ENCODE results near the gene PACSIN2. TPM values are rescaled to one million over a fixed set of nuclear protein-coding genes. Genes with fewer than 3 reads are reported as not detected.

Gene PACSIN2, protein sequence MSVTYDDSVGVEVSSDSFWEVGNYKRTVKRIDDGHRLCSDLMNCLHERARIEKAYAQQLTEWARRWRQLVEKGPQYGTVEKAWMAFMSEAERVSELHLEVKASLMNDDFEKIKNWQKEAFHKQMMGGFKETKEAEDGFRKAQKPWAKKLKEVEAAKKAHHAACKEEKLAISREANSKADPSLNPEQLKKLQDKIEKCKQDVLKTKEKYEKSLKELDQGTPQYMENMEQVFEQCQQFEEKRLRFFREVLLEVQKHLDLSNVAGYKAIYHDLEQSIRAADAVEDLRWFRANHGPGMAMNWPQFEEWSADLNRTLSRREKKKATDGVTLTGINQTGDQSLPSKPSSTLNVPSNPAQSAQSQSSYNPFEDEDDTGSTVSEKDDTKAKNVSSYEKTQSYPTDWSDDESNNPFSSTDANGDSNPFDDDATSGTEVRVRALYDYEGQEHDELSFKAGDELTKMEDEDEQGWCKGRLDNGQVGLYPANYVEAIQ
- 72.4 and 74.8 TPM in 2 replicates for total RNA-seq

DNA sequence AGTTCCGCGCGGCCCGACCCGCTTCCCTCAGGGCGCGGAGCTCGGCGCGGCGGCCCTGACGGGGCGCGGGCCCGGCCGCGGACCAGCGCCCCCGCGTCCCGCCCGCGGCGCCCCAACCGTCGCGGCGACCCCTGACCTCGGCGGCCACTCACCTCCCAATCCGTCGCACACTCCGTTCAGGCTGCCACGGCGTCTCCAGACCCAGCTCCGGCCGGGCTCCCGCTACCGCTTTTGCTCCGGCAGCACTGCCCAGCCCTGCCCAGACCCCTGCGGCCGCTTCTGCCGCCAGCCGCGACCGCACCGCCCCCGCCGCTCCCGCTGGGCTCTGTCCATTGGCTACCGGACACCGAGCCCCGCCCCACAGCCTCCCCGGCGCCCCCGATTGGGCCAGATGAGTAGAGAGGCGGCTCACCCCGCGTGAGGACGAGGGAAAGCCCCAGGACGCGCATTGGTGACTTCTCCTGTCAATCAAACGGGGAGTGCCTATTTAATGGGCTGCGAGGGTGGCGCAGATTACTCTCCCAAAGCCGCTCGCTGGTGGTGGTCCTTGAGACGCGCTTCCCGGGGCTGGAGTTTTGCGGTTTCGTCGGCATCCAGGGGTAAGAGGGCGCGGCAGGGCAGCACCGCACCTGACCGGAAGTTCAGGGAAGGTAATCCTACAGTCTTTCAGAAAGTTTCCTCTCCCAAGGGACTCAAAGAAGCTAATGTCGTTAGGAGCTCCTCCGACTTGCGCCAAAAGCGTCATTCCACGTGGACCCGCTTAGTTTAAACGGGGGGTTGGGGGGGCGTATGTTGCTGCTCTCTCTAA lies at the start of gene PACSIN2:
PACSIN2 (minus strand) TSS at position 281 of the 808 bp plus-strand sequence. CDS start 103,069 bp downstream, outside the sequence.

DNA sequence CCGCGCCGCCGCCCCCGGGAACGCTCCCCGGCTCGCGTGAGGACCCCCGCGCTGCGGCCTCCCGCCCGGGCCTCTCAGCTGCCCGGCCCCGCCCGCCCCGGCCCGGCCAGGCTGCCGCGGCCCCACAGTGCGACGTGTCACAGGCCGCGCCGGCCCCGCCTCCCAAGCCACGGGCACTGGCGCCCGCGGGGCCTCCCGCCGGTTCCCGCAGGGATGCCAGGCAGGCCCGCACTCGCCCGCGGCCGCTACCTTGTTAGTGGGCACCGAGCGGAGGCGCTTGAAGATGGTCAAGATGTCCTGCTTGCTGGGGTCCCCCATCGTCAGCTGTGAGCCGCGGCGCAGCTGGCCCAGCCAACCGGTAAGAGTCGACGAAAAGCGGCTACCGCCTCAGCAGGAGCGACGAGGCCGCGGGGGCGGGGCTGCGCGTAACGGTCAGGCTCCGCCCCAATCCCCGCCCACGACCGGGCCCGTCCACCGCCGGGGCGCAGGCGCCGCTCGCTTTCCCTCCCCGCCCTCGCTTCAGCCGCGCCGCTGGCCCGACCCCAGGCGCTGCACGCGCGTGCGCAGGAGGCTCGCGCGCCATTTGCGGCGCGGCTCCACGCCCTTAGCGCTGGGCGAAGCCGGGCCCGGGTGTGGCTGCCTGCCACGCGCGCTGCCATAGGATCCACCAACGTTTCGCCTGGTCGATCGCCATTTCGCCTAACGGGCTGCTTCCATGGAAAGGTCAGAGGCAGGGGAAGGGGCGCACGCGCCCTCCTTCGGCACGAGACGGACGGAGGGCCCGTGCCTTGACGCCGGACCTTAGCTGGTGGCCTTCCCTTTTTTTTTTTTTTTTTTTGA lies 157.9 kb downstream of the PACSIN2 start, which contains the start of gene ARFGAP3:
ARFGAP3 (minus strand) TSS at position 409 of the 840 bp plus-strand sequence; CDS start at position 318, 91 bp downstream.

Other genes with a start within 250 kb of the PACSIN2 start
- gene ARFGAP3, start 157.9 kb downstream of the PACSIN2 start, total RNA-seq: 65.7 and 76.8 TPM in 2 replicates
- gene TTLL1, start 74.2 kb upstream of the PACSIN2 start, total RNA-seq: 16.9 and 19.3 TPM in 2 replicates
- gene BIK, start 95.6 kb upstream of the PACSIN2 start, total RNA-seq: not detected in 2 replicates
- 8.4 and 10.4 TPM in 2 replicates for gene MCAT, start 128.2 kb upstream of the PACSIN2 start, total RNA-seq
- gene TSPO, start 136.4 kb upstream of the PACSIN2 start, total RNA-seq: 212 and 239 TPM in 2 replicates
- 11.9 and 19.0 TPM in 2 replicates for gene TTLL12, start 172.0 kb upstream of the PACSIN2 start, total RNA-seq

Measured in smooth muscle cell of bladder (primary cell).